Measurements from ENCODE around the gene CES4A. TPM values are rescaled to one million over a fixed set of nuclear protein-coding genes. Genes with fewer than 3 reads are reported as not detected.

Gene CES4A
- total and polyA plus RNA-seq, 9 of the 15 experiments (the other 6 are each of a cell fraction or from before 2014, with no cell fraction given) = 0.09 to 0.13 (median 0.11) TPM; not detected in 6

GRCh38 chr16:67028696-67029253 lies 40.4 kb downstream of the CES4A start, which contains the start of gene CBFB (continued):
- TF ChIP-seq ZBTB9 (CRISPR knock-in tag; IDR thresholded peaks at IDR 0.05) (peak; percentile 86; the same call in 1 of the 2 replicates), NFE2L1 (tag; IDR thresholded peaks at IDR 0.05; ENCODE audit: borderline replicate concordance, low read depth) (no peak), TRIM24 (IDR thresholded peaks at IDR 0.05) (no peak; a peak in 1 of 4 replicates), ATF4 (CRISPR knock-in tag; IDR thresholded peaks at IDR 0.05) (peak; percentile 45; the same call in 1 of the 2 replicates), TAF15 (IDR thresholded peaks at IDR 0.05; ENCODE audit: low read depth, low read length) (no peak), ZNF12 (CRISPR knock-in tag; IDR thresholded peaks at IDR 0.05) (no peak; the same call in 1 of the 2 replicates), ATF6 (CRISPR knock-in tag; IDR thresholded peaks at IDR 0.05) (no peak), ZFP1 (CRISPR knock-in tag; IDR thresholded peaks at IDR 0.05) (0 out of 2 replicates have a peak, but pooled peaks have one; percentile 19), MEIS2 (IDR thresholded peaks at IDR 0.05; ENCODE audit: partially characterized antibody) (peak; percentile 76), E2F3 (CRISPR knock-in tag; IDR thresholded peaks at IDR 0.05) (no peak), SIN3B (IDR thresholded peaks at IDR 0.05; ENCODE audit: low read depth) (peak; percentile 36; the same call in 1 of the 2 replicates), PHTF2 (CRISPR knock-in tag; IDR thresholded peaks at IDR 0.05) (no peak), PBX2 (CRISPR knock-in tag; IDR thresholded peaks at IDR 0.05; ENCODE audit: low read depth) (no peak), PBX2 (tag; conservative IDR thresholded peaks at IDR 0.05; ENCODE audit: low read depth) (no peak), SFPQ (IDR thresholded peaks at IDR 0.05; ENCODE audit: low read depth, low read length) (no peak), ATF2 (CRISPR knock-in tag; IDR thresholded peaks at IDR 0.05) (no peak)

Measured in K562 (cell line).